Esophagus squamous epithelium (tissue), 4 donors: Measurements from ENCODE around the gene YKT6.

ENCODE experiments used
- CTCF ChIP-seq, 6 experiments: fragments of 450-650 bp in 4 of 6; fragments of 200-600 bp in 2 of 6; sonication (generic) in 2 of 6; IDR thresholded peaks; one replicate each; pipeline ENCODE4 v1.5.1; 2016 to 2019; ENCODE audit warnings: antibody characterized with exemption in 6 of 6, mild to moderate bottlenecking in 4 of 6, moderate library complexity in 4 of 6
- POLR2A ChIP-seq, 4 donors: fragments of 450-650 bp; IDR thresholded peaks; one replicate each; pipeline ENCODE4 v1.6.1; 2017; ENCODE audit warnings: antibody characterized with exemption in 4 of 4, mild to moderate bottlenecking in 4 of 4, moderate library complexity in 3 of 4

- TF ChIP-seq POLR2A (IDR thresholded peaks at IDR 0.05) (no peak), CTCF (IDR thresholded peaks at IDR 0.05) (no peak)
These were observed 6.7 kb upstream of the YKT6 start for GRCh38 chr7:44194069-44194468.
